DMS 273 treated with DMSO at 0.1 percent for 48 hours (cell line): Measurements from ENCODE around the gene SSC4D.
"Not testable (repeated sequence)": the region's sequence is repeated elsewhere in the genome, so short reads cannot be mapped to it uniquely, and the experiment has no call there.

Source experiments
- DNase-seq: peaks from one replicate; lab custom pipeline; 2025; lab: John Stamatoyannopoulos, UW

The SSC4D gene

GRCh38 chr7:76383089-76383944 is 26.2 kb downstream of the SSC4D start:
- DNase-seq = no peak

GRCh38 chr7:76381814-76382213 is 27.7 kb downstream of the SSC4D start:
- no peak for DNase-seq

GRCh38 chr7:76380623-76380966 is 28.9 kb downstream of the SSC4D start:
- DNase-seq = no peak

GRCh38 chr7:76377186-76377918 is 32.1 kb downstream of the SSC4D start:
- peak; percentile 25 for DNase-seq

- DNase-seq = no peak
Measured at GRCh38 chr7:76375251-76375650, 34.2 kb downstream of the SSC4D start.

GRCh38 chr7:76372984-76373833 is 36.3 kb downstream of the SSC4D start:
- no peak for DNase-seq

- no peak for DNase-seq
Measured at GRCh38 chr7:76371396-76371795, 38.1 kb downstream of the SSC4D start.

GRCh38 chr7:76369018-76369417 is 40.5 kb downstream of the SSC4D start:
- no peak for DNase-seq

- no peak for DNase-seq
Measured at GRCh38 chr7:76368190-76368589, 41.3 kb downstream of the SSC4D start.

GRCh38 chr7:76364198-76364584 is 45.3 kb downstream of the SSC4D start:
- no peak for DNase-seq

GRCh38 chr7:76363754-76364153 is 45.7 kb downstream of the SSC4D start:
- DNase-seq = not testable (repeated sequence)

GRCh38 chr7:76359978-76360638 is 49.4 kb downstream of the SSC4D start:
- no peak for DNase-seq

GRCh38 chr7:76359111-76359977 is 50.2 kb downstream of the SSC4D start:
- DNase-seq = peak; percentile 98

- no peak for DNase-seq
Measured at GRCh38 chr7:76358481-76359110, 50.9 kb downstream of the SSC4D start, which contains the start of gene YWHAG. Gene YWHAG, minus strand, starts transcription at chr7:76358991. Its CDS starts 183 bp downstream, at chr7:76358808.

- peak; percentile 52 for DNase-seq
Measured at GRCh38 chr7:76358011-76358480, 51.5 kb downstream of the SSC4D start.

GRCh38 chr7:76357475-76358010 is 52.0 kb downstream of the SSC4D start:
- DNase-seq = no peak

GRCh38 chr7:76356823-76357222 is 52.7 kb downstream of the SSC4D start:
- no peak for DNase-seq

- no peak for DNase-seq
Measured at GRCh38 chr7:76356115-76356514, 53.4 kb downstream of the SSC4D start.

- DNase-seq = no peak
Measured at GRCh38 chr7:76354981-76355730, 54.3 kb downstream of the SSC4D start.
